ENCODE results near the gene RAD51B. TPM values are rescaled to one million over a fixed set of nuclear protein-coding genes. Genes with fewer than 3 reads are reported as not detected.
"Not testable (repeated sequence)": the region's sequence is repeated elsewhere in the genome, so short reads cannot be mapped to it uniquely, and the experiment has no call there.

RAD51B gene
- total RNA-seq, 2 donors from 2014 or later: 37.0 to 49.7 TPM

DNA sequence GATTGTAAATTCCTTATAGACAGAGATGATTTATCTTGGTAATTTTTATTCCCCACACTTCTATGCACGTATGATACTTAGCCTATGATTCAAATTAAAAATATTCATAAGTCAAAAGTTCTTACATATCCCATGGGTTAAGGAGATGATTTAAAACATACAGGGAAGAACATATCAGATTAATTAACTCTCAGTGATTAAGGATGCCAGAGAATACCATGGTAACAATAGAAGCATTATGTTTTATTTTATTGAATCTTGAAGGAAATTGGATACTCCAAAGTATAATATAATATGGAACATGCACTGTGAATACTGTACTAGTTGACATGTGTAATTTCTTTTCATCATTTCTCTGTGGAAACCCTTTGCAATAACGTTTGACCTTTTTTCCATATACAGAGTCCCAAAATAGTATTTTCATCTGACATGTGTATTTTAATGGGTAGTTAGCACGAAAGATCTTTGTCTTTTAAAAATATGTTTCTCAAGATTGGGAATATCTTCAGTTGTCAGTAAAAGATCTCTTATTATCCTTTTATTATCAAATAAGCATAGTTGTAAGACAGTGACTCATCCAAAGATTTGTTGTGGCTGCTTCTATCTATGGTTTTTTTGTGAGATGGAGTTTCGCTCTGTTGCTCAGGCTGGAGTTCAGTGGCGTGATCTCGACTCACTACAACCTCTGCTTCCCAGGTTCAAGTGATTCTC, 166.7 kb downstream of the RAD51B start:
- Mint-ChIP-seq H3K9me3 (no peaks in the 10 kb centered on the region), H3K27ac (no peak overlapping the region), H3K4me1 (no peaks in the 10 kb centered on the region)

DNA sequence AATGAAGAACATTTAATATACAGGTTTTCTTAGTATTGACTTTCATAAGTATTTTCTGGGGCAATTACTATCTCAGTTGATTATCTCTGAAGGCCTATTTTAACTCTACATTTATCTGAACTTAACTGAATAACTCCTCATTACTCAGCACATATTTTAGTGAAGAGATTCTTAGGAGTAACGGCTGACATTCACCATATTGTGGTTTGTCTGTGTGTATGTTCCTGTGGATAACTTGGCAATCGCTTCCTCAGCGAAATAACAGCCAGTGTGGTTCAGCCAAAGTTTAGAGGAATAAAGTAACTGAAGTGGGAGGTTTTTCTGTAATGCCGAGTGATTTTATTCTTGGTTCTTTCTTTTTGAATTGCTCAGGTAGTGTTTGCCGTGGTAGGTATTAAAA, 168.0 kb downstream of the RAD51B start:
- H3K27ac Mint-ChIP-seq: no peak overlapping the region
- no peaks in the 10 kb centered on the region for H3K36me3 Mint-ChIP-seq (ENCODE audit: low read depth)
- no peaks in the 10 kb centered on the region for H3K27me3 Mint-ChIP-seq
- H3K9me3 Mint-ChIP-seq: no peaks in the 10 kb centered on the region
- H3K4me3 Mint-ChIP-seq: no peak overlapping the region
- no peaks in the 10 kb centered on the region for H3K4me1 Mint-ChIP-seq
- no peak for ATAC-seq (replicated peaks)

More for the DNA sequence above, 166.7 kb downstream of the RAD51B start:
- H3K27me3 Mint-ChIP-seq: no peaks in the 10 kb centered on the region
- H3K4me3 Mint-ChIP-seq: no peak overlapping the region
- no peaks in the 10 kb centered on the region for H3K36me3 Mint-ChIP-seq (ENCODE audit: low read depth)
- ATAC-seq (replicated peaks): peak; percentile 40

DNA sequence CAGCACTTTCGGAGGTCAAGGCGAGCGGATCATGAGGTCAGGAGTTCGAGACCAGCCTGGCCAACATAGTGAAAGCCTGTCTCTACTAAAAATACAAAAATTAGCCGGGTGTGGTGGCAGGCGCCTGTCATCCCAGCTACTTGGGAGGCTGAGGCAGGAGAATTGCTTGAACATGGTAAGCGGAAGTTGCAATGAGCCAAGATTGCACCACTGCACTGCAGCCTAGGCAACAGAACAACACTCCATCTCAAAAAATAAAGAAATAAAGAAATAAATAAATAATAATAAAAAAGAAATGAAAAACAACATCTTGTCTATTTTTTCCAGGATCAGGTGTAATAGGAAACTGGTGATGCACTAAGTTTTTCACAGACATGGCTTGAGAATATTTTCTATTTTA, 168.6 kb downstream of the RAD51B start:
- not testable (repeated sequence) for H3K27me3 Mint-ChIP-seq; H3K4me1 Mint-ChIP-seq; H3K27ac Mint-ChIP-seq; ATAC-seq (replicated peaks); H3K36me3 Mint-ChIP-seq (ENCODE audit: low read depth); H3K9me3 Mint-ChIP-seq; H3K4me3 Mint-ChIP-seq

DNA sequence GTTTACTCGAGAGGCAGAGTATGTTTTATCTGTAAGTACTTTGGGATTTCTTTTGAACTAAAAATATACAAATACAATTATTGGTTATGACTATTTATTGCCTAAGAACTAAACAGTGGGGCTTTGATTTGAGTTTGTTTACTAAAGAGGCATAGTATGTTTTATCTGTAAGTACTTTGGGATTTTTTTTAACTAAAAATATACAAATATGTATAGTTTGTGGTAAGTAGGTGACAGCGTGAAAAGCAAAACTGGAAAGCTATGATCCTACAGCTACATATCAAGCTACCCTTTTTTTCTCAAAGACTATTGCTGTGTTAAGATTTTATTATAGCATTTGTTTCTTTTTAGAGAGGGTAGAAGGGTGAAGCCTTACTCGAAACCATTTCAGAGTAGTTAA, 171.0 kb downstream of the RAD51B start:
- Mint-ChIP-seq H3K4me1 (no peaks in the 10 kb centered on the region), H3K4me3 (no peak overlapping the region), H3K36me3 (ENCODE audit: low read depth) (no peaks in the 10 kb centered on the region), H3K27ac (no peak overlapping the region), H3K9me3 (no peaks in the 10 kb centered on the region), H3K27me3 (no peaks in the 10 kb centered on the region)
- ATAC-seq (replicated peaks): no peak

DNA sequence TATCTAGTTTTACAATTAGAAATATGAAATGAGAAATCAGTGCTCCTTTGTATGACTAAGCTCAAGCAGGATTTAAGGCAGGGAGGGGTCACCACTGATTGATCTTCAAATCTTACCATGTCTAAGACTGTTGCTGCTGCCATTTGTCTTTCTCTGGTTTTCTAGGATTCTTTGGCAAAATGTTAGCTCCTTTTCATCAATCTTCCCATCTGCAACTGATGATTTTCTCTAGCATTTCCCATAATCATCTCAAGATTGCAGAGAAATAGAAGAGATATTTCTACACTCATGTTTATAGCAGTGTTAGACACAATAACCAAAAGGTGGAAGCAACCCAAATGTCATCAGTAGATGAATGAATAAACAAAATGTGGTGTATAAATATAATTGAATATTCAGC, 175.0 kb downstream of the RAD51B start:
- Mint-ChIP-seq H3K27me3 (no peaks in the 10 kb centered on the region), H3K4me3 (no peak overlapping the region), H3K4me1 (no peaks in the 10 kb centered on the region), H3K36me3 (ENCODE audit: low read depth) (no peaks in the 10 kb centered on the region), H3K9me3 (no peaks in the 10 kb centered on the region), H3K27ac (no peak overlapping the region)
- no peak for ATAC-seq (replicated peaks)

DNA sequence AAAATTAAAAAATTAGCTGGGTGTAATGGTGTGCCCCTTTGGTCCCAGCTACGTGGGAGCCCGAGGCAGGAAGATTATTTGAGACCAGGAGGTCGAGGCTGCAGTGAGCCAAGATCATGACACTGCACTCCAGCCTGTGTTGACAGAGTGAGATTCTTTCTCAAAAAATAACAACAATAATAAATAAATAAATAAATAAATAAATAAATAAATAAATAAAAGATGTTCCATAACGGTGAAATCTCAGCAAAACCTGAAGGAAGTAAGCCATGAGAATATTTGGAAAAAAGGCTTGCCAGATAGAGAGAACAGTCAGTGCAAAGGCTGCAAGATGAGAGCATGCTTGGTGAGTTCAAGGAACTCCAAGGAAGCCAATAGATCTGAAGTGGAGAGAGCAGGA, 176.7 kb downstream of the RAD51B start:
- ATAC-seq (replicated peaks): no peak

DNA sequence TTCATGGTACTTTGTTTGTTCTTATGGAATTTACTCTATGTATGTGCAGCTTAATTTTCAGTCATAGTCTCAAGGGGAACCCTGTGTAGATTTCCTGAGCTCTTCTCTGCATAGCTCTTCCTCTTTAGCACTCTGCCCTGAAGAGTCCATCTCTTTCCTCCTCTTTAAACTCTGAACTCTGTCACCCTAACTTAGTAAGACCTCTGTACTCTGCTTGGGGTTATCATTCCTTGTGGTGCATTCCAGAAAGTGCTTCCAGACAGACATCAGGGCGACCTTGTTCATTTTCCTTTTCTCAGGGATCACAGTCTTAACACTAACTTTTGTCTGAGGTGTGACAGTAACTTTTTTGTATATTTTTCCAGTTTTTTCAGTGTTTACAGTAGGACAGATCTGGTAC, 179.3 kb downstream of the RAD51B start:
- peaks cover 5% of the 10 kb centered on the region for H3K9me3 Mint-ChIP-seq
- no peaks in the 10 kb centered on the region for H3K36me3 Mint-ChIP-seq (ENCODE audit: low read depth)
- H3K27ac Mint-ChIP-seq: no peak overlapping the region
- no peaks in the 10 kb centered on the region for H3K27me3 Mint-ChIP-seq
- H3K4me3 Mint-ChIP-seq: no peak overlapping the region
- H3K4me1 Mint-ChIP-seq: no peaks in the 10 kb centered on the region
- no peak for ATAC-seq (replicated peaks)

More for the DNA sequence above, 176.7 kb downstream of the RAD51B start:
- Mint-ChIP-seq H3K4me1 (no peaks in the 10 kb centered on the region), H3K27me3 (no peaks in the 10 kb centered on the region), H3K27ac (no peak overlapping the region), H3K36me3 (ENCODE audit: low read depth) (no peaks in the 10 kb centered on the region), H3K4me3 (no peak overlapping the region), H3K9me3 (no peaks in the 10 kb centered on the region)

DNA sequence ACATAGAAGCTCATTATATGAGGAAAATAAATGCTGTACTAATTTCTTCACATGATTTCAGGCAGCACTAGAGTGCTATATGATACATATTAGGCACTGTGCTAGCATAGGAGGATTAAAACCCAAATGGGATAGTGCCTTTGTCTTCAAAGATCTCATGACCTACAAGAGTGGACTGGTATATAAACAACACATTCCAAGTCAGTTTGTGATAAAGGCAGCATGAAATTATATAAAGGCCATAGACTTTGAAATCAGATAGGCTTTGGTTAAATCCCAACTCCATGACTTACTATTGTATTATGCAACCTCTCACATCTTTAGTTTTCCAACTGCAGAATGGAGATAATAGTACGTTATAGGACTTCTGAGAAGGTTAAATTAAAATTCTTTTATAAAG, 179.7 kb downstream of the RAD51B start:
- H3K27me3 Mint-ChIP-seq: no peaks in the 10 kb centered on the region
- no peaks in the 10 kb centered on the region for H3K4me1 Mint-ChIP-seq
- peaks cover 5% of the 10 kb centered on the region for H3K9me3 Mint-ChIP-seq
- no peaks in the 10 kb centered on the region for H3K36me3 Mint-ChIP-seq (ENCODE audit: low read depth)
- H3K4me3 Mint-ChIP-seq: no peak overlapping the region
- no peak for ATAC-seq (replicated peaks)
- no peak overlapping the region for H3K27ac Mint-ChIP-seq

DNA sequence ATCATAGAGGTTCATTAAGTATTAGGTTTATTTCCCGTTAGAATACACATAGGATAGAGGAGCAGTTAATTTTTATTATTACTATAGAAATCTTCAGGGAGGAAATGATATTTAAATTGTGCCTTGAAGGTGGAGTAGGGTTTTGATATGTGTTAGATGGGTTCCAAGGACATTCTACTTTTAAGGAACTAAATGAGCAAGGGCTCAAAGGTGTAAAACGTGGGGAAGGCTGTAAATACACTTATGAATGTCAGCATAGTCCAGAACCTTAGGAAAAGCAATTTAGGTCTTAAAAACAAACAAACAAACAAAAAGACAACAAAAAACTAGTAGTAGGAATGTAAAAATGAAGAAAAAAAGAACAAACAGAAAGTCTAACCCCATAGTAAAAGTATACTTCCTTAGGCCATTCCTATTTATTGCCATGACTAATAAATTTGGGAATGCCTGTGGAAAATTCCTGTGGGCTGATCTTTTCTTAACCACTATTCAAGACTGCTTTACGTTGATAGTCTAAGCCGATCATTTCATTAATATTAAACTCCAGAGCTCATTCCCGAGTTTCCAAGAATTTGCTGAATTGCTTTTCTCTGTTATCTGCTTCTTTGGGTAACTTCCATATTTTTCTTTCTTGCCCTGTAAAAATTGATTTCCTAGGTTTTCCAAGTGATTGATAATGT, 180.3 kb downstream of the RAD51B start:
- H3K27ac Mint-ChIP-seq: no peak overlapping the region
- ATAC-seq (replicated peaks): no peak
- no peaks in the 10 kb centered on the region for H3K4me1 Mint-ChIP-seq
- H3K36me3 Mint-ChIP-seq (ENCODE audit: low read depth): no peaks in the 10 kb centered on the region
- H3K9me3 Mint-ChIP-seq: peaks cover 5% of the 10 kb centered on the region
- H3K27me3 Mint-ChIP-seq: no peaks in the 10 kb centered on the region
- H3K4me3 Mint-ChIP-seq: no peak overlapping the region

DNA sequence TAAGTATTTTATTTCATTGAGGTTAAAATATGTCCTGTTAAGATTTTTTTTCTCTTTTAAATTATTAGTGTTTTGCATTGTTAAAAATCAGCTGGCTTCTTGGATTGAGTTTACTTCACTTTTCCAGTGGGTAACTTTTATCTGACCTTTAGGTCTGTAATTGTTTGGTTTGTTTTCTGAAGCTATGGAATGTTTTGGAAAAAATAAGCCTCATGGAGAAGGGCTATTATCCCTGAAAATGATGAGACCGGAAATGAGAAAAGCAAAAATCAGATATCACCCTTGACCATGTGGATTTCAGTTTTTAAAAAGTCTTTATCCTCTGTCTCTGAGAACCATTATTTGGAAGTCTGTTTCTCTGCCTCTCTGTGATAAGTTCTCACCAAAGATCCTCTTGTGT, 180.9 kb downstream of the RAD51B start:
- Mint-ChIP-seq H3K9me3 (peaks cover 5% of the 10 kb centered on the region), H3K27me3 (no peaks in the 10 kb centered on the region), H3K36me3 (ENCODE audit: low read depth) (no peaks in the 10 kb centered on the region), H3K4me3 (no peak overlapping the region), H3K27ac (no peak overlapping the region), H3K4me1 (no peaks in the 10 kb centered on the region)
- ATAC-seq (replicated peaks): no peak

DNA sequence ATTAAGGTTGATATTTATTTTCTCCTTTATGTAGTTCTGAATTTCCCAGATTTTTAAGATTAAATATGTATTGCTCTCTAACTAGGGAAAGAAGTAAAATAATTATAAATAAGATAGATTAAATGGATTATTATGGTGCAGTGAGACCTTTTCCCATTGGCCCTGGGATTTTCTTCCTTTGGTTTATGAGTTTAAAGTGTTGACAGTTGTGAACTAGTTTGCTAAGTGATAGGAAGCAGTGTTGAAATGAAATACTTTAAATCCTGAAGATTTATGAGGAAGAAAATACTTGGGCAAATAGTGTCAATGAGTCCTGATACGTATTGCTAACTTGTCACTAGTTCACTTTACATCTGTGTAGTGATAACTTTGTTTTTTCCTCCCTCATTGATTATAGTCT, 188.9 kb downstream of the RAD51B start:
- no peaks in the 10 kb centered on the region for H3K36me3 Mint-ChIP-seq (ENCODE audit: low read depth)
- no peak overlapping the region for H3K27ac Mint-ChIP-seq
- no peaks in the 10 kb centered on the region for H3K27me3 Mint-ChIP-seq
- no peaks in the 10 kb centered on the region for H3K9me3 Mint-ChIP-seq
- H3K4me1 Mint-ChIP-seq: no peaks in the 10 kb centered on the region
- H3K4me3 Mint-ChIP-seq: no peak overlapping the region
- ATAC-seq (replicated peaks): no peak

DNA sequence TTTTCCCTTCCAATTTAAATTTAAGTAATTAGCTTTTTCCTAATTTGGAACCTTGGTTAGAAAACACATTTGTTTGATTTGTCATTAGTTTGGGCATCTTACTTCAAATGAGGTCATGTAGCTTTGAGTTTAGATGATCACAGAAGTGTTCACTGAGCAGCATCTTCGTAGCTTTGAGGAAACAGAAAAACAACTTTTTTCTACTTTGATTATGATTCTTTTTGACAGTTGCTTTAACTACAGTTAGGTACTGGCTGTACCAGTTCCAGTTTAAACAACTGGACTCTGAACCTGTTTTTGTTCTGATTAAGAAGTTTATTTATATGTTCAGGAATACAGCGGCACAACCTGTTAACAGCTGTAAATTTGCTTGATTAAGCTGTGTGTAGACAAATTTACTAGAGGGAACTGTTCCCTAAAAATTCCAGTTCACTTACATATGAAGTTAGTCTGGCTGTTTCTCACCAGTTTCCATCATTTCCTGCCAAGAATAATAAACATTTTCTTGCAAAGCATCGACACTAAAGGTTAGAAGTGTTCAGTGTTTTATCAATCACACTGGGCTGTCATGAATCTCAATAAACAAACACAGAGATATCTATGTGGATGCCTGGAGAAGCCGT, 191.9 kb downstream of the RAD51B start:
- no peaks in the 10 kb centered on the region for H3K27me3 Mint-ChIP-seq
- no peaks in the 10 kb centered on the region for H3K9me3 Mint-ChIP-seq
- H3K27ac Mint-ChIP-seq: no peak overlapping the region
- no peaks in the 10 kb centered on the region for H3K36me3 Mint-ChIP-seq (ENCODE audit: low read depth)
- ATAC-seq (replicated peaks): no peak
- H3K4me3 Mint-ChIP-seq: no peak overlapping the region
- no peaks in the 10 kb centered on the region for H3K4me1 Mint-ChIP-seq

DNA sequence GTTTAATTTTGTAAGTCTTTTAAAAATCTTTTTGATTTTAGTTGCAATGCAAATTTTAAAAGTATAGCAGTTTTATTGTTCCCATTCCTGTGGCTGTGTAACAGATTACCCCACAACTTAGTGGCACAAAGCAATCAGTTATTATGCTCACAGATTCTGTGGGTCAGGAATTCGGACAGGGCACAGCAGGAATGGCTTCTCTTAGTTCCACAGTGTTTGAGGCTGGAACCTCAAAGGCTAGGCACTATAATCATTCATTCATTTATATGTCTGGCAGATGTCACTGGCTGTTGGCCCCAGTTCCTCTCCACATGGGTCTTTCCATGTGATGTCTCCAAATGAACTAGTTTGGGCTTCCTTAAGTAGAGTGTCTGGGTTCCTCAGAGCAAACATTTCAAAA, 193.3 kb downstream of the RAD51B start:
- Mint-ChIP-seq H3K27ac (no peak overlapping the region), H3K36me3 (ENCODE audit: low read depth) (no peaks in the 10 kb centered on the region), H3K9me3 (no peaks in the 10 kb centered on the region), H3K4me1 (no peaks in the 10 kb centered on the region), H3K27me3 (no peaks in the 10 kb centered on the region), H3K4me3 (no peak overlapping the region)
- no peak for ATAC-seq (replicated peaks)

DNA sequence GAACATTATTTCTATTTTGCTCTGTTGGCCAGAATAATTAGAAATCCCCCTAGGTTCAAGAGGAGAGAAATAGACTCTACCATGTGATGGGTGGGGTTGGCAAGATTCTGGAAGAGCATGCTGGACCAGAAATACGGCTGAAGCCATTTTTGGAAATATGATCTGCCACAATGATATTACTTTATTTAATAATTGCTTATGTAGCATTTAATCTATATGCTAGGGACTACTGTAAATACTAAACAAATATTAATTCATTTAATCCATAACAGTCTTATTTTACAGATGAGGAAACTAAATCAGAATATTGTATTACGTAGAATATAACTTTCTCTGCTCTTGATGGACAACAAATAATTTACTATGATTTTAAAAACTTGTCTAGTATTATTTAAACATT, 193.7 kb downstream of the RAD51B start:
- H3K27me3 Mint-ChIP-seq: no peaks in the 10 kb centered on the region
- H3K36me3 Mint-ChIP-seq (ENCODE audit: low read depth): no peaks in the 10 kb centered on the region
- no peak overlapping the region for H3K4me3 Mint-ChIP-seq
- no peaks in the 10 kb centered on the region for H3K9me3 Mint-ChIP-seq
- H3K27ac Mint-ChIP-seq: no peak overlapping the region
- H3K4me1 Mint-ChIP-seq: no peaks in the 10 kb centered on the region
- no peak for ATAC-seq (replicated peaks)

DNA sequence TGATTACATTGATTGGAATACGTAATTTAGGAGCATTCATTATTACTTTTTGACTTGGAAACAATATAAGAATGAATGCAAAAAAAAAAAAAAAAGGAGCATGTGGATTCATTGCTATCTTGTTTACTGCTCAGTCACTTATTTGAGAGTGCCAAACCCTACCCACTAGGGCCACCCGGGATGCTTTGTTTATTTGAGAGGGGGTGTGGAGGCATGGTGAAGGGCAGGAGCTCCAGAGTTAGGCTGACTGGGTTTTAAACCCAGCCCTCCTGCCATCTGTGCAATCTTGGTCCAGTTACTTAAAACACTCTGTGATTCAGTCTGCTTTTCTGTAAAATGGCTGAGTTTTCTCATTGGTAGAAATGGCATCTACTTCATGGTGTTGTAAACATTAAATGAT, 195.2 kb downstream of the RAD51B start:
- H3K4me3 Mint-ChIP-seq: no peak overlapping the region
- no peak overlapping the region for H3K27ac Mint-ChIP-seq
- no peaks in the 10 kb centered on the region for H3K4me1 Mint-ChIP-seq
- H3K9me3 Mint-ChIP-seq: no peaks in the 10 kb centered on the region
- no peaks in the 10 kb centered on the region for H3K27me3 Mint-ChIP-seq
- H3K36me3 Mint-ChIP-seq (ENCODE audit: low read depth): no peaks in the 10 kb centered on the region
- ATAC-seq (replicated peaks): no peak

Data from activated T-helper 17 cell treated with anti-CD3 and anti-CD28 coated beads, Interleukin-2, amount 50 U/mL, for 72 hours (primary cell).